HG02970 (cell line): ENCODE results near the gene PCCA.
"Not testable (repeated sequence)": the region's sequence is repeated elsewhere in the genome, so short reads cannot be mapped to it uniquely, and the experiment has no call there.

Source experiments
- ATAC-seq: cut with Tn5 transposase; IDR thresholded peaks from one replicate; pipeline ENCODE4 v1.9.1; 2021; ENCODE audit warnings: mild to moderate bottlenecking, moderate library complexity, moderate number of reproducible peaks; ENCODE audit not compliant: unreplicated experiment, low FRiP score

The PCCA gene

DNA sequence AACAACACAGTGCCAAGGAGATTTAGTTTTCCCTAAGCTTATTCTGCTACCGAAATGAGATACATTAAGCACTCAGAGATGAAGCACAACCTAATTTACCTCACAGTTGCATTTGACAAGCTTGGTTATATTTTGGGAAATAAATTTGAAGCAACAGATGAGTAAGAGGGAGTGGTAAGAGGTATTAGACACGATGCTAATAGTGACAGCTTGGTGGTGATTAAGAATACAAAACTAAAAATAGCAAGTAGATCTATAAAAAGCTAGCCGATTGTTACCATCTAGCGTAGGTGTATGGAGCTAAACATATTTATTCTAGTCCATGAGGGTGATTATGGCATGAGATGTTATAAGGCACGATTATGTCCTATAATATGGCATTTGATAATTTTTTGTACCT lies 208.5 kb downstream of the PCCA start:
- no peak for ATAC-seq

- ATAC-seq = no peak
Measured at GRCh38 chr13:100298116-100298681, 209.3 kb downstream of the PCCA start.

GRCh38 chr13:100298691-100299090 lies 209.8 kb downstream of the PCCA start:
- ATAC-seq = no peak

DNA sequence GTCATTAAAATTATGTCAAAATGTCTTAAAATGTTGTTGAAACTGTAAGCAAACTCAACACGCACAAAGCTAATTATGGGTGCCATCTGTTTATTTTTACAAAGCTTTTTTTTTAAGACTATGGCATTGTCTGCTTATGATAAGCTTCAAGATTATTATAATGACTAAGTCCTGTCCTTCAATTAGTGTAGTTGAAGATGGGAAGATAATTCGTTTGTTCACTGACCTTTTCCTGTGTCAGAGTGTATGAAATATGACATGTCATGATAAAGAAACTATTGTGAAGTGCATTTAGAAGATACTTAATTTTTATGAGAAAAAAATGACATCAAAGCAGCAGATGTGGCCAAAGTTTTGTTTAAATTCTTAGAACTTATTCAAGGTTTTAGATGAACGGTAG lies 211.3 kb downstream of the PCCA start:
- ATAC-seq = no peak

DNA sequence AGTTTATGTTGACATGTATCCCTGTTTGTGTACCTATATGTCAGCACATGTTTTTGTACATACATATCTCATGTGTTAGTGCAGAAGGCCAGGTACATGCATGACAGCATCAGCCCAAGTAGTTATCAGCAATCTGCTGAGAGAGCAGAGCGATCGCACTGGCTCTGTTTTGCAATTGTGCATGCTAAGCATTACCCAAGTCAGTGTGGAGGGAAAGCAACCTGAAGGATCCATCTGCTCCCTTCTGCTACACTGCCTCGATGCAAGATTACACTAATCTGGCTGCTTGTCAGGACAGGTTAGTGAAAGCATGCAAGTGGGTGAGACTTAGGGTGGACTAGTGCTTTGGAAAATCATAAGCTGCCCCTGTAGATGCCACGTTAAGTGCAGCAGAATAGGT lies 211.8 kb downstream of the PCCA start:
- ATAC-seq = no peak

DNA sequence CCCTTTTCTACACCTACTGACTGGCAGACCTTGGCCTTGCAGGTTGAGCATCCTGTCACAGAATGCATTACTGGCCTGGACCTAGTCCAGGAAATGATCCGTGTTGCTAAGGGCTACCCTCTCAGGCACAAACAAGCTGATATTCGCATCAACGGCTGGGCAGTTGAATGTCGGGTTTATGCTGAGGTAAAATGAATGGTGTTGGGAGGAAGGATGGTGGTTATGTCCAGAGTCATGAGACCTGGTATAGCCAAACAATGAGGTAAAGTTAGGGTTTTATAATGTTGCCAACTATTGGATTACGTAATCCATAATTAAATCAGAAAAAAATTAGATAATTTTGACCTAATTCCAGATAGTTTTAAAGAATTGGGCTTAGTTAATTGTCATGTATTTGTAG lies 212.5 kb downstream of the PCCA start:
- ATAC-seq = no peak

- no peak for ATAC-seq
Measured at GRCh38 chr13:100302391-100302790, 213.5 kb downstream of the PCCA start.

DNA sequence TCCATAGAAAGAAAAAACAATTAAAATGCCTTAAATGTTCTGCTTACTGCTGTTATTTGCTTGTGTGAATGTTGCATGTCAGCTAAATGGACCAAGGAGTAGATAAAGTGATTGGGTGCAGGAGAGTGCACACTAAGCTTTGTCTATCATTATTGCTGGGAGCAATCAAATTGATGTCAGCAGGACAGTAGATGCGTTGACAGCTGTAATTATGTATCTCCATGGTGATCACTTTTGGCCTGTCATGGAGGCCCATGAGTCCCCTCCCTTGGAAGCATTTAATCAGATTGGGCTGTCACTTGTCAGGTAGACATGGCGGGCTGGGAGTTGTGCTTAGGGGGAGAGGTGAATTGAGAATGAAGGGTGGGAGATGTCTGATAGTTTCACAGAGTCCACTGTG lies 215.3 kb downstream of the PCCA start:
- no peak for ATAC-seq

GRCh38 chr13:100305398-100305797 lies 216.5 kb downstream of the PCCA start:
- no peak for ATAC-seq

- no peak for ATAC-seq
Measured at GRCh38 chr13:100306030-100306429, 217.1 kb downstream of the PCCA start.

GRCh38 chr13:100306434-100306999 lies 217.6 kb downstream of the PCCA start:
- ATAC-seq = no peak

DNA sequence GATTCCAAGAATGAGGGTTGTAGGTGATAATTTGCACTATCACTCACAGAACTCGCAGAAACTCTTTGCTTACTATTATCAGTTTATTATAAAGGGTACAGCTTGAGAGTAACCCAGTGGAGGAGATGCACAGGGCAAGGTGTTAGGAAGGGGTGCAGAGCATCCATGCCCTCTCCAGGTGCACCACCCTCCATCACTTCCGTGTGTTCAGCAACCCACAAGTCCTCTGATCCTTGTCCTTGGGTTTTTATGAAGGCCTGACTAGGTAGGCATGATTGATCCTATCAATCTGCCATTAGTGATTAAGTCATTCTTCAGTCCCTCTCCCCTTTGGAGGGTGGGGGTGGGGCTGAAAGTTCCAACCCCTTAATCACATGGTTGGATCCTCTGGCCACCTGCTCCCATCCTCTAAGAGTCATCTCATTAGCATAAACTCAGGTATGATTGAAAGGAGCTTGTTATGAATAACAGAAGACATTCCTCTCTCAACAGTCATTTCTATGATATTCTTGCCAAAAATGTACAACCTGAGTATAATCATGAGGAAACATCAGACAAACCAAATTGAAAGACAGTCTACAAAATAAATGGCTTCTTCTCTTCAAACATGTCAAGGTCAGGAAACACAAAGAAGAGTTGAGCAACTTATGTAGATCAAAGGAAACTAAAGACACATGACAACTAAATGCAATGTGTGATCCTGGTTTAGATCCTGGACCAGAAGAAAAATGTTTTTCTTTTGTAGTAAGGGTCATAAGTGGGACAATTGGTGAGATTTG lies 225.4 kb downstream of the PCCA start:
- ATAC-seq = no peak

DNA sequence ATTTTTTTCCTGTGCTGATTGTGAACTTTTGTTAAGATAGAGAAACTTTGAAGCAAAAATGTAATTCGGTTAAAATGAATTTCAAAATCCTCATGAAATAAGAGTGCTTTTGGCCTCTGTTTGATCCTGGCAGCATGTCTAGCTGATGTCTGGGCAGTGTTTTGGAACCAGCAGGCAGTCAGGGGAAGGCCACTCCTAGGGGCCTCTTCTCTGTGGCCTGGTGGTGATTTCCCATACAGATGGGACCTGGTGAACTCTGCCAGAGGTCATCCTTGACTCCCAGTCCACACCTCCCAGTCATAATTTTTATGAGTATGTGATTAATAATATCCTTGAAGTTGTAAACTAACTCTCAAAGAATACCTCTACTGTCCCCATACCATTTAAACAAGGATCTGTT lies 226.6 kb downstream of the PCCA start:
- no peak for ATAC-seq

DNA sequence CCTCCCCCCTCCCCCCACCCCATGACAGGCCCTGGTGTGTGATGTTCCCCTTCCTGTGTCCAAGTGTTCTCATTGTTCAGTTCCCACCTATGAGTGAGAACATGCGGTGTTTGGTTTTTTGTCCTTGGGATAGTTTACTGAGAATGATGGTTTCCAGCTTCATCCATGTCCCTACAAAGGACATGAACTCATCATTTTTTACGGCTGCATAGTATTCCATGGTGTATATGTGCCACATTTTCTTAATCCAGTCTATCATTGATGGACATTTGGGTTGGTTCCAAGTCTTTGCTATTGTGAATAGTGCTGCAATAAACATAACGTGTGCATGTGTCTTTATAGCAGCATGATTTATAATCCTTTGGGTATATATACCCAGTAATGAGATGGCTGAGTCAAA lies 229.6 kb downstream of the PCCA start:
- not testable (repeated sequence) for ATAC-seq

GRCh38 chr13:100323937-100324336 lies 235.0 kb downstream of the PCCA start:
- ATAC-seq = no peak

DNA sequence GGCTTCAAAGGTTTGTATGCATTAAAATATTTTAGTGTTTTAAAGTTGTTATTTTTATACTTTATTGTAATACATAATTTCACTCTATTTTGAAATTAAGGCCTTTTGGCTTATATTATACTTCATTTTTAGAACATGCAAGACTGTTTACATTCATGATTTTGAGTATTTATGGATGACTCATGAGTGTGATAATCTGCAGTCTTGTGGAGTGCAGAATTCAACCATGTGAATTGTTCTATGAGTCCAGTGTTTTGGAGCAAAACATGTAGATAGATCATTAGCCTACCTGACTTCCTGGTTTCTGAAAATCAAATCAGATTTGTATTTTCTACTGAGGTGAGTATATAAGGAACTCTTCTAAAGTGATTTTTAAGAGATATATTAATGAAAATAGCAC lies 241.8 kb downstream of the PCCA start:
- no peak for ATAC-seq

- no peak for ATAC-seq
Measured at GRCh38 chr13:100333141-100333540, 244.2 kb downstream of the PCCA start.

GRCh38 chr13:100334214-100334613 lies 245.3 kb downstream of the PCCA start:
- no peak for ATAC-seq

- ATAC-seq = no peak
Measured at GRCh38 chr13:100336795-100337516, 248.1 kb downstream of the PCCA start.

GRCh38 chr13:100338275-100338674 lies 249.4 kb downstream of the PCCA start:
- no peak for ATAC-seq

GRCh38 chr13:100339411-100339940 lies 250.6 kb downstream of the PCCA start:
- no peak for ATAC-seq
